ENCODE data around the gene MYRF.

DNA sequence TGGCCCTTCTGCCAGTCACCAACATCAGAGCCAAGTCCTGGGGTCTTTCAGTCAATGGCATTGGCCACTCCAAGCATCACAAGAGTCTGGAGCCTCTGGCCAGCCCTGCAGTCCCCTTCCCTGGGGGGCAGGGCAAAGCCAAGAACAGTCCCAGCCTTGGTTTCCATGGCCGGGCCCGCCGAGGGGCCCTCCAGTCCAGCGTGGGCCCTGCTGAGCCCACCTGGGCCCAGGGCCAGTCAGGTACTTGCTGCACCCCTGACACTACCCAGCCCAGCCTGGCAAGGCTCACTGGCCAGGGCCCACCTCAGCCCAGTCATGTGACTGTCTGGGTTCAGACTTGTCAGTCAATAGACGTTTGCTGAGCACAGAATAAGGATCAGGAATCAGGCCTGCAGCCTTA is 29.1 kb downstream of the MYRF start:
- TF ChIP-seq, protein P1, sequence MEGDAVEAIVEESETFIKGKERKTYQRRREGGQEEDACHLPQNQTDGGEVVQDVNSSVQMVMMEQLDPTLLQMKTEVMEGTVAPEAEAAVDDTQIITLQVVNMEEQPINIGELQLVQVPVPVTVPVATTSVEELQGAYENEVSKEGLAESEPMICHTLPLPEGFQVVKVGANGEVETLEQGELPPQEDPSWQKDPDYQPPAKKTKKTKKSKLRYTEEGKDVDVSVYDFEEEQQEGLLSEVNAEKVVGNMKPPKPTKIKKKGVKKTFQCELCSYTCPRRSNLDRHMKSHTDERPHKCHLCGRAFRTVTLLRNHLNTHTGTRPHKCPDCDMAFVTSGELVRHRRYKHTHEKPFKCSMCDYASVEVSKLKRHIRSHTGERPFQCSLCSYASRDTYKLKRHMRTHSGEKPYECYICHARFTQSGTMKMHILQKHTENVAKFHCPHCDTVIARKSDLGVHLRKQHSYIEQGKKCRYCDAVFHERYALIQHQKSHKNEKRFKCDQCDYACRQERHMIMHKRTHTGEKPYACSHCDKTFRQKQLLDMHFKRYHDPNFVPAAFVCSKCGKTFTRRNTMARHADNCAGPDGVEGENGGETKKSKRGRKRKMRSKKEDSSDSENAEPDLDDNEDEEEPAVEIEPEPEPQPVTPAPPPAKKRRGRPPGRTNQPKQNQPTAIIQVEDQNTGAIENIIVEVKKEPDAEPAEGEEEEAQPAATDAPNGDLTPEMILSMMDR (conservative IDR thresholded peaks at IDR 0.05; ENCODE audit: low read length) = no peak
- no peak for TF ChIP-seq EZH2phosphoT487 (IDR thresholded peaks at IDR 0.05; ENCODE audit: borderline replicate concordance, low read depth, low read length)

Data from OCI-LY7 (cell line).